B cell (primary cell): ENCODE measurements around the gene ASPA. TPM values are rescaled to one million over a fixed set of nuclear protein-coding genes. Genes with fewer than 3 reads are reported as not detected.

Experiments used
- ATAC-seq: fragments of 200-7000 bp; cut with Tn5 transposase; one replicate; pipeline ENCODE4 v1.10.0; 2021; ENCODE audit warnings: low read depth, mild to moderate bottlenecking, moderate number of reproducible peaks, moderate library complexity
- CTCF ChIA-PET: fragments of 350-600 bp; sonication (Branson Sonifier 250); formaldehyde crosslinking; loops from one replicate; lab custom pipeline; 2021; ENCODE audit warnings: antibody characterized with exemption, inconsistent platforms; lab: Charles Lee
- POLR2A ChIA-PET: fragments of 350-600 bp; sonication (Branson Sonifier 250); formaldehyde crosslinking; loops from one replicate; lab custom pipeline; 2021; ENCODE audit warnings: antibody characterized with exemption; lab: Charles Lee
- DNase-seq: peaks from one replicate; pipeline ENCODE4 v3.0.0; 2013
- H2AFZ ChIP-seq: 2 replicates; pipeline ENCODE4 v1.6.1; 2012; ENCODE audit warnings: mild to moderate bottlenecking, low read depth, low read length; ENCODE audit not compliant: insufficient read depth, poor library complexity, severe bottlenecking
- H3K27ac ChIP-seq, 2 donors: 1 replicate in 1 of 2; 2 replicates in 1 of 2; pipeline ENCODE4 v1.5.1; 2012 to 2013; ENCODE audit warnings: low read length in 2 of 2, mild to moderate bottlenecking in 2 of 2, moderate library complexity in 1 of 2
- H3K27me3 ChIP-seq, 4 experiments: fragments of 200-600 bp in 1 of 4; sonication (generic) in 1 of 4; replicated peaks in 1 of 4; 1 replicate in 2 of 4; 2 replicates in 2 of 4; pipeline versions ENCODE4 v1.6.1 to v1.7.0; 2013 to 2016; ENCODE audit warnings: low read length in 3 of 4, mild to moderate bottlenecking in 2 of 4, mixed read lengths in 1 of 4, moderate library complexity in 1 of 4; ENCODE audit not compliant: insufficient read depth in 4 of 4, control insufficient read depth in 3 of 4; ENCODE audit errors: control extremely low read depth in 1 of 4
- H3K36me3 ChIP-seq, 2 experiments: replicated peaks in 1 of 2; 1 replicate in 1 of 2; 2 replicates in 1 of 2; pipeline versions ENCODE4 v1.6.1 to v1.7.1; 2013; ENCODE audit warnings: low read length in 1 of 2; ENCODE audit not compliant: insufficient read depth in 2 of 2, control insufficient read depth in 1 of 2; ENCODE audit errors: control extremely low read depth in 1 of 2, extremely low read depth in 1 of 2
- H3K4me1 ChIP-seq, 2 donors: fragments of 200-600 bp in 1 of 2; sonication (generic) in 1 of 2; 1 replicate in 1 of 2; 2 replicates in 1 of 2; pipeline versions ENCODE4 v1.5.1 to v1.6.1; 2013 to 2017; ENCODE audit warnings: low read length in 2 of 2; ENCODE audit not compliant: control insufficient read depth in 2 of 2, insufficient read depth in 2 of 2
- H3K4me2 ChIP-seq: replicated peaks from 2 replicates; pipeline ENCODE3; 2012; ENCODE audit warnings: mild to moderate bottlenecking, low read depth, low read length; ENCODE audit not compliant: poor library complexity, severe bottlenecking
- H3K4me3 ChIP-seq, 5 experiments: fragments of 200-600 bp in 1 of 5; sonication (generic) in 1 of 5; 1 replicate in 3 of 5; 2 replicates in 2 of 5; pipeline versions ENCODE4 v1.5.1 to v1.7.0; 2011 to 2016; ENCODE audit warnings: low read length in 4 of 5, mild to moderate bottlenecking in 4 of 5, low read depth in 2 of 5, control low read depth in 1 of 5, moderate library complexity in 1 of 5; ENCODE audit not compliant: insufficient read depth in 1 of 5; ENCODE audit errors: control extremely low read depth in 1 of 5, extremely low read depth in 1 of 5
- H3K79me2 ChIP-seq: fragments of 200-600 bp; sonication (generic); one replicate; pipeline ENCODE4 v1.6.0; 2016; ENCODE audit warnings: low read length; ENCODE audit not compliant: control insufficient read depth, insufficient read depth
- H3K9ac ChIP-seq: fragments of 200-600 bp; sonication (generic); 2 replicates; pipeline ENCODE4 v1.6.1; 2017; ENCODE audit warnings: mild to moderate bottlenecking, low read length, moderate library complexity
- H3K9me3 ChIP-seq, 3 donors: one replicate each; pipeline versions ENCODE4 v1.6.1 to v1.7.1; 2013; ENCODE audit warnings: low read length in 2 of 3; ENCODE audit not compliant: control insufficient read depth in 2 of 3, insufficient read depth in 1 of 3; ENCODE audit errors: control extremely low read depth in 1 of 3
- H4K20me1 ChIP-seq: 2 replicates; pipeline ENCODE4 v1.6.0; 2012; ENCODE audit warnings: mild to moderate bottlenecking, low read length; ENCODE audit not compliant: insufficient read depth, control insufficient read depth, poor library complexity, severe bottlenecking
- H3K27ac Mint-ChIP-seq: one replicate; pipeline ENCODE4 v1.8.0; 2021; ENCODE audit warnings: mixed read lengths
- H3K27me3 Mint-ChIP-seq: one replicate; pipeline ENCODE4 v1.8.0; 2021; ENCODE audit warnings: mixed read lengths
- H3K4me1 Mint-ChIP-seq: one replicate; pipeline ENCODE4 v1.8.0; 2021; ENCODE audit warnings: mixed read lengths
- H3K4me3 Mint-ChIP-seq: one replicate; pipeline ENCODE4 v1.8.0; 2021; ENCODE audit warnings: mixed read lengths
- H3K9me3 Mint-ChIP-seq: one replicate; pipeline ENCODE4 v1.8.0; 2022; ENCODE audit warnings: mixed read lengths; ENCODE audit not compliant: insufficient read depth
- CTCF ChIP-seq: fragments of 200-600 bp; IDR thresholded peaks from one replicate; pipeline ENCODE4 v1.8.0; 2022; ENCODE audit warnings: antibody characterized with exemption, mild to moderate bottlenecking
- EZH2 ChIP-seq: IDR thresholded peaks from 2 replicates; pipeline ENCODE4 v1.6.1; 2012; ENCODE audit warnings: borderline replicate concordance, low read depth, mild to moderate bottlenecking, moderate library complexity, low read length; ENCODE audit not compliant: insufficient read depth, poor library complexity, severe bottlenecking
- WGBS: methylation state at CpG from one replicate; pipeline ENCODE4 v1.1.5; 2013; ENCODE audit warnings: missing lambda C conversion rate; ENCODE audit not compliant: insufficient coverage; 5-methylcytosine and 5-hydroxymethylcytosine counted together
- intact Hi-C: fragments of 100-400 bp; cut with micrococcal nuclease; formaldehyde crosslinking; loops from one replicate; pipeline ENCODE4 v1.10.0; 2022
- polyA plus RNA-seq: library from polyadenylated mRNA; depleted of rRNA; stranded (reverse); fragments of >200 nt; gene quantifications from 2 replicates; pipeline ENCODE4 v1.2.3, GENCODE V29; 2012
- total RNA-seq, 2 donors: library from RNA; stranded (reverse); fragments of 120-200 nt in 1 of 2; gene quantifications; 1 replicate in 1 of 2; 2 replicates in 1 of 2; pipeline versions ENCODE4 v1.2.3 to v1.2.4, GENCODE V29; 2013 to 2022

The ASPA gene
- total and polyA plus RNA-seq, 2 donors (not counting 1 experiment from before 2014, with no cell fraction given): not detected

- Mint-ChIP-seq H3K27me3 (peaks cover 16% of the 10 kb centered on the region), H3K9me3 (no peaks in the 10 kb centered on the region), H3K27ac (no peak overlapping the region), H3K4me3 (no peak overlapping the region), H3K4me1 (no peaks in the 10 kb centered on the region)
- H3K79me2 ChIP-seq: no peaks in the 10 kb centered on the region
- H3K36me3 ChIP-seq: no peaks in the 10 kb centered on the region
- H3K27me3 ChIP-seq: no peaks in the 10 kb centered on the region
- no peak overlapping the region for H3K27ac ChIP-seq
- DNase-seq (no peak), ATAC-seq (no peak)
- no peak overlapping the region for H2AFZ ChIP-seq
- no peak overlapping the region for H3K4me3 ChIP-seq
- 82% methylated on average over 2 of the region's 5 CpGs for WGBS
- H3K4me1 ChIP-seq: no peaks in the 10 kb centered on the region
- intact Hi-C loops: no loop called here
- peaks cover 0 to 5% (median 0%) of the 10 kb centered on the region in 3 donors for H3K9me3 ChIP-seq
- TF ChIP-seq CTCF (no peak), EZH2 (no peak)
- H3K9ac ChIP-seq: no peak overlapping the region
- H4K20me1 ChIP-seq: no peaks in the 10 kb centered on the region
- ChIA-PET CTCF (no interaction called here), POLR2A (no interaction called here)
- no peak overlapping the region for H3K4me2 ChIP-seq
Observed at GRCh38 chr17:3502466-3502865, 26.7 kb downstream of the ASPA start.

DNA sequence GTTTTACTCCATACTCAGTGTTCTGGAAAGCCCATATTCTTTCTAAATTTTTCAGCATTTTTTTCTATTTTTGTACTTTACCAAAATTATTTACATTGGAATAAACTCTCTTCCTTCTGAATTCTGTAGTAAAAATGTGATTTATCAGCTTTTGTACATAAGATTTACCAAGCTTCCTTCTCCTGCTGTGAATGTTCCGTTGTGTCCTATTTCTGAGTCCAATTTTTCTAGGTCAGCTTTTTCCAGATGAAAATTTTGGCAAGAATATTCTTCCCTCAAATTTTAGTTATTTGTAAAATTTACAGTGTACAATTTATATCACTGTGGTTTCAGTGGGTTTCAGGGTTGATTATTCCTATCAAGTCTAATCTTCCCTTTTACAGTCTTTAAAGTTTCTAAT lies 27.5 kb downstream of the ASPA start:
- no peak for TF ChIP-seq EZH2
- TF ChIP-seq CTCF: no peak
- no CpG with 5 or more reads among the region's 1 CpG for WGBS
- peaks cover 18% of the 10 kb centered on the region for H3K27me3 Mint-ChIP-seq
- POLR2A ChIA-PET: interaction anchor here (0.5 kb wide), 1 partner anchor 196 kb away, joined by 3 read pairs; no protein-coding TSS in a partner anchor
- no peaks in the 10 kb centered on the region for H3K27me3 ChIP-seq
- H4K20me1 ChIP-seq: no peaks in the 10 kb centered on the region
- no peak overlapping the region for H3K9ac ChIP-seq
- DNase-seq (no peak), ATAC-seq (no peak)
- peaks cover 0 to 5% (median 0%) of the 10 kb centered on the region in 3 donors for H3K9me3 ChIP-seq
- no peaks in the 10 kb centered on the region for H3K9me3 Mint-ChIP-seq
- H3K79me2 ChIP-seq: no peaks in the 10 kb centered on the region
- intact Hi-C loops: no loop called here
- H3K4me3 ChIP-seq: no peak overlapping the region
- CTCF ChIA-PET: no interaction called here
- no peaks in the 10 kb centered on the region for H3K36me3 ChIP-seq
- H3K4me3 Mint-ChIP-seq: no peak overlapping the region
- no peak overlapping the region for H2AFZ ChIP-seq
- no peaks in the 10 kb centered on the region for H3K4me1 Mint-ChIP-seq
- no peak overlapping the region for H3K4me2 ChIP-seq
- H3K4me1 ChIP-seq: no peaks in the 10 kb centered on the region
- no peak overlapping the region for H3K27ac Mint-ChIP-seq
- H3K27ac ChIP-seq: no peak overlapping the region
